ENCODE results near the gene TMCO6.

GRCh38 chr5:140622301-140622700 is 16.9 kb upstream of the TMCO6 start:
- TF ChIP-seq CTCF (IDR thresholded peaks at IDR 0.05) (no peak), POLR2A (IDR thresholded peaks at IDR 0.05) (no peak)

All from lower leg skin (tissue), 3 donors.